H1 (cell line): Measurements from ENCODE around the gene USP49. TPM values are rescaled to one million over a fixed set of nuclear protein-coding genes. Genes with fewer than 3 reads are reported as not detected.
A peak's percentile ranks its signal among the peaks of the same experiment; 100 is the strongest.

Experiments
- CTCF ChIA-PET: fragments of 300-600 bp; sonication (Branson Sonifier 250); formaldehyde crosslinking; loops from one replicate; lab custom pipeline; 2021; ENCODE audit not compliant: partially characterized antibody; lab: Charles Lee
- POLR2A ChIA-PET: fragments of 300-600 bp; sonication (Branson Sonifier 250); formaldehyde crosslinking; loops from one replicate; lab custom pipeline; 2021; ENCODE audit warnings: inconsistent platforms; ENCODE audit not compliant: partially characterized antibody; lab: Charles Lee
- DNase-seq, 2 experiments: peaks; one replicate each; pipeline versions ENCODE4 v3.0.0 to v3.0.0-alpha.2; 2010 to 2022; ENCODE audit warnings: low spot score in 2 of 2, low read depth in 1 of 2, mixed read lengths in 1 of 2
- FAIRE-seq: peaks from 2 replicates; lab custom pipeline; 2011; peaks lifted over from hg19 to GRCh38; lab: Jason Lieb, UNC
- H2AFZ ChIP-seq: 2 replicates; pipeline ENCODE4 v1.8.1; 2012; ENCODE audit warnings: low read length, inconsistent platforms
- H2AK5ac ChIP-seq: 2 replicates; pipeline ENCODE4 v1.6.1; 2013; ENCODE audit warnings: low read depth, low read length
- H2BK120ac ChIP-seq: replicated peaks from 2 replicates; pipeline ENCODE3; 2013; ENCODE audit warnings: low read depth, low read length, inconsistent platforms
- H2BK12ac ChIP-seq: 2 replicates; pipeline ENCODE4 v1.6.1; 2013; ENCODE audit warnings: low read depth, low read length
- H2BK15ac ChIP-seq: 2 replicates; pipeline ENCODE4 v1.6.1; 2013; ENCODE audit warnings: low read length
- H2BK20ac ChIP-seq: 2 replicates; pipeline ENCODE4 v1.6.1; 2013; ENCODE audit warnings: low read length
- H2BK5ac ChIP-seq: 2 replicates; pipeline ENCODE4 v1.6.1; 2013; ENCODE audit warnings: low read depth, low read length
- H3K14ac ChIP-seq: 2 replicates; pipeline ENCODE4 v1.6.1; 2013; ENCODE audit warnings: inconsistent platforms; ENCODE audit not compliant: insufficient read length
- H3K18ac ChIP-seq: 2 replicates; pipeline ENCODE4 v1.6.1; 2013; ENCODE audit warnings: low read length; ENCODE audit errors: extremely low read depth
- H3K23ac ChIP-seq: 2 replicates; pipeline ENCODE4 v1.6.1; 2013; ENCODE audit warnings: inconsistent platforms; ENCODE audit not compliant: insufficient read length
- H3K23me2 ChIP-seq: 2 replicates; pipeline ENCODE4 v1.6.1; 2013; ENCODE audit warnings: low read depth, low read length
- H3K27ac ChIP-seq: 2 replicates; pipeline ENCODE4 v1.6.1; 2011; ENCODE audit warnings: low read depth, low read length, inconsistent platforms
- H3K27me3 ChIP-seq, 4 experiments: replicated peaks in 1 of 4; 1 replicate in 1 of 4; 2 replicates in 3 of 4; pipeline versions ENCODE4 v1.6.1 to v1.8.1; 2011 to 2013; ENCODE audit warnings: low read length in 3 of 4, mild to moderate bottlenecking in 3 of 4, inconsistent platforms in 2 of 4, mixed read lengths in 2 of 4, moderate library complexity in 1 of 4; ENCODE audit not compliant: control insufficient read depth in 3 of 4, insufficient read depth in 3 of 4; ENCODE audit errors: extremely low read depth in 1 of 4
- H3K36me3 ChIP-seq, 4 experiments: 2 replicates each; pipeline versions ENCODE4 v1.6.1 to v1.8.1; 2011 to 2013; ENCODE audit warnings: mild to moderate bottlenecking in 4 of 4, low read length in 3 of 4, moderate library complexity in 2 of 4, control low read depth in 1 of 4, inconsistent platforms in 1 of 4; ENCODE audit not compliant: insufficient read depth in 4 of 4, control insufficient read depth in 2 of 4
- H3K4ac ChIP-seq: replicated peaks from 2 replicates; pipeline ENCODE3; 2013; ENCODE audit warnings: low read length, low read depth, mixed read lengths, inconsistent platforms; ENCODE audit not compliant: insufficient read length
- H3K4me1 ChIP-seq, 4 experiments: replicated peaks in 1 of 4; 1 replicate in 1 of 4; 2 replicates in 3 of 4; pipeline versions ENCODE4 v1.6.1 to v1.8.1; 2011 to 2013; ENCODE audit warnings: low read length in 3 of 4, inconsistent platforms in 2 of 4, mixed read lengths in 1 of 4; ENCODE audit not compliant: insufficient read depth in 4 of 4, control insufficient read depth in 3 of 4
- H3K4me2 ChIP-seq, 2 experiments: 2 replicates each; pipeline versions ENCODE4 v1.6.1 to v1.8.1; 2011 to 2013; ENCODE audit warnings: low read depth in 2 of 2, low read length in 2 of 2, control low read depth in 1 of 2, inconsistent platforms in 1 of 2, mild to moderate bottlenecking in 1 of 2; ENCODE audit not compliant: insufficient read depth in 1 of 2
- H3K4me3 ChIP-seq, 4 experiments: fragments of 200-600, 300-600 bp in 1 of 4; sonication (generic), shearing (Covaris generic), sonication (Bioruptor Twin) in 1 of 4; 2 replicates each; pipeline versions ENCODE4 v1.5.1 to v1.8.1; 2011 to 2016; ENCODE audit warnings: low read length in 4 of 4, low read depth in 3 of 4, control low read depth in 2 of 4, inconsistent platforms in 2 of 4, mild to moderate bottlenecking in 2 of 4, mixed read lengths in 1 of 4, moderate library complexity in 1 of 4; ENCODE audit not compliant: insufficient read depth in 2 of 4; ENCODE audit errors: extremely low read depth in 1 of 4
- H3K56ac ChIP-seq: replicated peaks from 2 replicates; pipeline ENCODE3; 2013; ENCODE audit warnings: low read depth, mild to moderate bottlenecking, mixed read lengths, low read length, inconsistent platforms; ENCODE audit not compliant: insufficient read length
- H3K79me1 ChIP-seq: 2 replicates; pipeline ENCODE4 v1.6.1; 2013; ENCODE audit warnings: low read depth, low read length, control low read depth
- H3K79me2 ChIP-seq, 2 experiments: 2 replicates each; pipeline versions ENCODE4 v1.6.1 to v1.8.1; 2012 to 2013; ENCODE audit warnings: low read length in 2 of 2, mild to moderate bottlenecking in 2 of 2, inconsistent platforms in 1 of 2; ENCODE audit not compliant: insufficient read depth in 2 of 2, control insufficient read depth in 1 of 2
- H3K9ac ChIP-seq, 4 experiments: replicated peaks in 1 of 4; 1 replicate in 1 of 4; 2 replicates in 3 of 4; pipeline versions ENCODE4 v1.6.1 to v1.8.1; 2011 to 2013; ENCODE audit warnings: low read depth in 3 of 4, low read length in 3 of 4, control low read depth in 2 of 4, mild to moderate bottlenecking in 2 of 4, moderate library complexity in 2 of 4, inconsistent platforms in 1 of 4; ENCODE audit errors: extremely low read depth in 1 of 4
- H3K9me3 ChIP-seq, 2 experiments: 2 replicates each; pipeline versions ENCODE4 v1.6.1 to v1.8.1; 2012 to 2013; ENCODE audit warnings: mild to moderate bottlenecking in 2 of 2, moderate library complexity in 2 of 2, control low read depth in 1 of 2, inconsistent platforms in 1 of 2, low read depth in 1 of 2, low read length in 1 of 2, mixed read lengths in 1 of 2; ENCODE audit not compliant: insufficient read depth in 2 of 2
- H4K20me1 ChIP-seq, 2 experiments: replicated peaks in 1 of 2; 2 replicates each; pipeline versions ENCODE3 to v1.8.1; 2011 to 2013; ENCODE audit warnings: inconsistent platforms in 2 of 2, low read length in 2 of 2, mild to moderate bottlenecking in 1 of 2; ENCODE audit not compliant: insufficient read depth in 2 of 2, control insufficient read depth in 1 of 2
- H4K5ac ChIP-seq: 2 replicates; pipeline ENCODE4 v1.6.1; 2013; ENCODE audit warnings: low read length, low read depth, mixed read lengths, inconsistent platforms; ENCODE audit not compliant: insufficient read length
- H4K8ac ChIP-seq: 2 replicates; pipeline ENCODE4 v1.8.0; 2013; ENCODE audit warnings: mild to moderate bottlenecking, moderate library complexity, low read length, inconsistent platforms; ENCODE audit not compliant: insufficient read depth; ENCODE audit errors: extremely low read depth
- H4K91ac ChIP-seq: replicated peaks from 2 replicates; pipeline ENCODE3; 2013; ENCODE audit warnings: low read length, mixed read lengths, inconsistent platforms; ENCODE audit not compliant: insufficient read length
- BACH1 ChIP-seq: IDR thresholded peaks from 2 replicates; pipeline ENCODE4 v1.6.1; 2012; ENCODE audit warnings: low read length, improper control_type of control experiment
- CEBPB ChIP-seq: IDR thresholded peaks from 2 replicates; pipeline ENCODE4 v1.6.1; 2012; ENCODE audit warnings: low read depth, low read length
- CTBP2 ChIP-seq: IDR thresholded peaks from 2 replicates; pipeline ENCODE4 v1.7.0; 2011; ENCODE audit warnings: borderline replicate concordance, mild to moderate bottlenecking, moderate library complexity, mixed read lengths, low read length; ENCODE audit not compliant: insufficient read depth, insufficient read length
- KDM1A ChIP-seq: fragments of 200-600, 300-600 bp; sonication (generic); IDR thresholded peaks from 2 replicates; pipeline ENCODE4 v1.7.1; 2016; ENCODE audit warnings: mild to moderate bottlenecking, low read length, borderline replicate concordance
- KDM5A ChIP-seq: fragments of 200-600 bp; IDR thresholded peaks from 2 replicates; pipeline ENCODE4 v1.7.1; 2012; ENCODE audit warnings: mild to moderate bottlenecking, low read length, inconsistent platforms, mixed read lengths
- POU5F1 ChIP-seq: IDR thresholded peaks from 2 replicates; pipeline ENCODE4 v1.6.1; 2011; ENCODE audit warnings: low read depth, mild to moderate bottlenecking, low read length, moderate library complexity
- RBBP5 ChIP-seq: IDR thresholded peaks from 2 replicates; pipeline ENCODE4 v1.7.1; 2012; ENCODE audit warnings: low read depth, mild to moderate bottlenecking, inconsistent platforms, low read length, moderate library complexity, borderline replicate concordance
- SIX5 ChIP-seq: IDR thresholded peaks from 2 replicates; pipeline ENCODE4 v1.6.1; 2011; ENCODE audit warnings: mild to moderate bottlenecking, low read depth, low read length
- TCF12 ChIP-seq: IDR thresholded peaks from 2 replicates; pipeline ENCODE4 v1.6.1; 2011; ENCODE audit warnings: low read depth, mild to moderate bottlenecking, low read length
- TEAD4 ChIP-seq: IDR thresholded peaks from 2 replicates; pipeline ENCODE4 v1.6.1; 2012; ENCODE audit warnings: low read depth, low read length, inconsistent platforms, mixed read lengths
- WGBS, 2 experiments: shearing (Covaris generic) in 1 of 2; methylation state at CpG; one replicate each; pipeline versions ENCODE4 v1.1.6 to v1.1.7; 2013 to 2015; ENCODE audit warnings: low lambda C conversion rate in 2 of 2, mixed read lengths in 2 of 2, inconsistent platforms in 1 of 2, low coverage in 1 of 2, missing lambda C conversion rate in 1 of 2; ENCODE audit not compliant: insufficient replicate concordance in 2 of 2, insufficient coverage in 1 of 2, insufficient read length in 1 of 2; ENCODE audit errors: extremely low coverage in 1 of 2, missing lambda C conversion rate in 1 of 2; 5-methylcytosine and 5-hydroxymethylcytosine counted together
- polyA plus RNA-seq, 7 experiments: library from polyadenylated mRNA; depleted of rRNA in 3 of 7; stranded (reverse) in 5 of 7; unstranded in 2 of 7; fragments of >200 nt in 5 of 7; fragments of 200-250 nt in 2 of 7; gene quantifications; 1 replicate in 5 of 7; 2 replicates in 1 of 7; 4 replicates in 1 of 7; pipeline versions ENCODE4 v1.2.1 to v1.2.3, GENCODE V29; 2011 to 2013; ENCODE audit warnings: missing spikeins in 2 of 7, mixed read lengths in 2 of 7
- total RNA-seq: library from RNA; stranded (reverse); fragmentation: NEBNext Ultra II Directional; extraction: Animal tissue kit (Norgen Biotek cat#: 25700); gene quantifications from 2 replicates; pipeline ENCODE4 v1.2.1, GENCODE V29; 2021

Gene USP49
- total and polyA plus RNA-seq, 2 of the 8 experiments (the other 6 are each of a cell fraction or from before 2014, with no cell fraction given), result 6.9 to 24.4 TPM

- Histone ChIP-seq H3K18ac (no peak overlapping the region), H3K9me3 (no peaks in the 10 kb centered on the region), H4K20me1 (peaks cover 0 to 3% of the 10 kb centered on the region in 2 experiments), H3K4me2 (peak overlapping the region; percentile 74 to 76), H3K56ac (no peak overlapping the region), H2BK15ac (no peak overlapping the region), H3K27me3 (peaks cover 2 to 24% (median 11%) of the 10 kb centered on the region in 4 experiments; a peak in 6 of 7 replicates), H3K79me1 (no peaks in the 10 kb centered on the region), H3K14ac (no peak overlapping the region), H4K5ac (no peak overlapping the region), H2BK120ac (no peak overlapping the region), H2BK20ac (no peak overlapping the region), H3K23ac (no peak overlapping the region), H3K4me3 (peak overlapping the region; percentile 55 to 85 (median 64)), H4K91ac (no peak overlapping the region), H3K27ac (no peak overlapping the region), H2BK12ac (no peak overlapping the region), H2AK5ac (no peak overlapping the region), H2BK5ac (no peak overlapping the region), H3K4ac (no peak overlapping the region), H3K79me2 (no peaks in the 10 kb centered on the region), H4K8ac (no peak overlapping the region; the same call in 1 of the 2 replicates), H3K9ac (peak overlapping the region in 1 of 4 experiments; percentile 57; a peak in 1 of 7 replicates), H3K36me3 (no peaks in the 10 kb centered on the region; a peak in 1 of 8 replicates), H3K23me2 (peaks cover 8% of the 10 kb centered on the region), H3K4me1 (peaks cover 2 to 7% (median 5%) of the 10 kb centered on the region in 4 experiments; a peak in 4 of 7 replicates), H2AFZ (no peak overlapping the region)
- ChIA-PET POLR2A (interaction anchor here (1.0 kb wide), 1 partner anchor 45 kb away, joined by 3 read pairs; no protein-coding TSS in a partner anchor), CTCF (no interaction called here)
- no peak for DNase-seq
- no peak for FAIRE-seq
- 5% methylated on average over 5 of the region's 16 CpGs; no CpG with 5 or more reads in 1 of the 2 experiments for WGBS, 2 experiments
- TF ChIP-seq KDM1A (no peak), BACH1 (no peak), TEAD4 (no peak), CEBPB (no peak), KDM5A (no peak), CTBP2 (no peak), RBBP5 (no peak), POU5F1 (no peak), TCF12 (no peak), SIX5 (no peak)
Observed at GRCh38 chr6:41779336-41779735, 115.8 kb downstream of the USP49 start.
